Calu3 (cell line): ENCODE measurements around the gene ZDHHC22. TPM values are rescaled to one million over a fixed set of nuclear protein-coding genes. Genes with fewer than 3 reads are reported as not detected.

Experiments used
- BruUV-seq: library from RNA; stranded (reverse); fragments of 400-500 nt; replicated peaks from 2 replicates; lab custom pipeline; 2021; lab: Mats Ljungman, UMichigan
- CTCF ChIA-PET: fragments of 300-600 bp; sonication (Branson Sonifier 250); formaldehyde crosslinking; loops from one replicate; lab custom pipeline; 2022; ENCODE audit warnings: antibody characterized with exemption; lab: Charles Lee
- DNase-seq: peaks from one replicate; pipeline ENCODE4 v3.0.0; 2022
- H3K27ac Mint-ChIP-seq: one replicate; pipeline ENCODE4 v1.8.0; 2022; ENCODE audit warnings: mixed read lengths; ENCODE audit not compliant: unreplicated experiment
- H3K27me3 Mint-ChIP-seq: one replicate; pipeline ENCODE4 v1.8.0; 2022; ENCODE audit warnings: mixed read lengths; ENCODE audit not compliant: unreplicated experiment
- H3K36me3 Mint-ChIP-seq: one replicate; pipeline ENCODE4 v1.8.0; 2022; ENCODE audit warnings: mild to moderate bottlenecking, moderate library complexity, mixed read lengths; ENCODE audit not compliant: insufficient read depth, unreplicated experiment
- H3K4me1 Mint-ChIP-seq: one replicate; pipeline ENCODE4 v1.8.0; 2022; ENCODE audit warnings: mild to moderate bottlenecking, low read depth, mixed read lengths; ENCODE audit not compliant: unreplicated experiment
- H3K4me3 Mint-ChIP-seq: one replicate; pipeline ENCODE4 v1.8.0; 2022; ENCODE audit warnings: mild to moderate bottlenecking, low read depth, moderate library complexity, mixed read lengths; ENCODE audit not compliant: unreplicated experiment
- H3K9me3 Mint-ChIP-seq: one replicate; pipeline ENCODE4 v1.8.0; 2022; ENCODE audit warnings: low read depth, mixed read lengths; ENCODE audit not compliant: unreplicated experiment
- intact Hi-C: fragments of 100-400 bp; cut with micrococcal nuclease; formaldehyde crosslinking; loops from one replicate; pipeline ENCODE4 v1.10.0; 2022; ENCODE audit not compliant: unreplicated experiment
- total RNA-seq: library from RNA; stranded (reverse); gene quantifications from 2 replicates; pipeline ENCODE4 v1.2.3, GENCODE V29; 2022
- TF ChIP-seq, protein P1 (sequence below): fragments of 200-600 bp; IDR thresholded peaks from one replicate; pipeline ENCODE4 v1.8.0; 2022; ENCODE audit warnings: antibody characterized with exemption; ENCODE audit not compliant: unreplicated experiment

Gene ZDHHC22
- total RNA-seq, 1 experiment from 2014 or later = not detected

DNA sequence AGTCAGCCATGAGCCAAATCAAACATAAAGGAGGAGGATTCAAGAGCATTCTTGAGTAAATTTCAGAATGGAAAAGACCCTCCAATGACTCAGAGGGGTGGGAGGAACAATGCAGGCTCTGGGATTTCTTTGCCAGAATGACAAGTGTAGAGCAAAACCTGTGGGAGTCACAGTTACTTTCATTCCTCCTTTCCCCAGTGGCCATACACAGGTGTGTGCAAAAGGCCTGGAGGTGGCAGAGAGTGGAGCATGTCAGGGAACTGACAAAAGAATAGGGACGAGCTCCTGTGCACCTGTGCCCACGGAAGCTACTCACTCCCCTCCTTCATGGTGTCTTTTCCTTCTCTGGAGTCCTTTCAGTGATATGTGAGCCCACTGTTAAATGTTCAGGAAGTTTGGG, 52.9 kb downstream of the ZDHHC22 start:
- Mint-ChIP-seq H3K36me3 (peaks cover 8% of the 10 kb centered on the region), H3K27ac (peak overlapping the region; percentile 50)

DNA sequence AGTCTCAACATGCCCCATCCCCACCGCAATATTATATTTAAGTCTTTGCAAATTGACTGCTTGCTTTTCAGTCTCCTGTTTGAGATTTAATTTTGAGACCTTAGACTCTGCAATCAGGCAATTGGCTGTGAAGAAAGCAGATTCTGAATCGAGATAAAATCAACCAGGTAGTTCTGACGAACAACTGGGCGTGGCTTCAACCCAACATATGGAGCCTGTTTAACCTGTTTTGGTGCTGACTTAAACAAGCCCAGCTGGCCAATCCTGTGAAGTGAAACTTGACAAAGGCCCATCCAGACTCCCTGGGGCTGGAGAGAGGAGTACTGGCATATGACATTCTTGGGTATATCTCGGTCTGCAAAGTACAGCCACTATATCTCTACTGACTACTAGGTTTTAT, 53.4 kb downstream of the ZDHHC22 start:
- no TSS peak for BruUV-seq
- Mint-ChIP-seq H3K27ac (peak overlapping the region; percentile 50), H3K27me3 (no peaks in the 10 kb centered on the region), H3K4me1 (peaks cover 31% of the 10 kb centered on the region), H3K36me3 (peaks cover 8% of the 10 kb centered on the region), H3K4me3 (peak overlapping the region; percentile 3), H3K9me3 (no peaks in the 10 kb centered on the region)
- TF ChIP-seq, protein P1, sequence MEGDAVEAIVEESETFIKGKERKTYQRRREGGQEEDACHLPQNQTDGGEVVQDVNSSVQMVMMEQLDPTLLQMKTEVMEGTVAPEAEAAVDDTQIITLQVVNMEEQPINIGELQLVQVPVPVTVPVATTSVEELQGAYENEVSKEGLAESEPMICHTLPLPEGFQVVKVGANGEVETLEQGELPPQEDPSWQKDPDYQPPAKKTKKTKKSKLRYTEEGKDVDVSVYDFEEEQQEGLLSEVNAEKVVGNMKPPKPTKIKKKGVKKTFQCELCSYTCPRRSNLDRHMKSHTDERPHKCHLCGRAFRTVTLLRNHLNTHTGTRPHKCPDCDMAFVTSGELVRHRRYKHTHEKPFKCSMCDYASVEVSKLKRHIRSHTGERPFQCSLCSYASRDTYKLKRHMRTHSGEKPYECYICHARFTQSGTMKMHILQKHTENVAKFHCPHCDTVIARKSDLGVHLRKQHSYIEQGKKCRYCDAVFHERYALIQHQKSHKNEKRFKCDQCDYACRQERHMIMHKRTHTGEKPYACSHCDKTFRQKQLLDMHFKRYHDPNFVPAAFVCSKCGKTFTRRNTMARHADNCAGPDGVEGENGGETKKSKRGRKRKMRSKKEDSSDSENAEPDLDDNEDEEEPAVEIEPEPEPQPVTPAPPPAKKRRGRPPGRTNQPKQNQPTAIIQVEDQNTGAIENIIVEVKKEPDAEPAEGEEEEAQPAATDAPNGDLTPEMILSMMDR = no peak
- intact Hi-C loops = no loop called here
- CTCF ChIA-PET = interaction anchor here (0.8 to 0.9 kb wide), 2 partner anchors 36 to 38 kb away, joined by 3 read pairs; no protein-coding TSS in a partner anchor
- peak; percentile 81 for DNase-seq

More for the DNA sequence above, 52.9 kb downstream of the ZDHHC22 start:
- peaks cover 36% of the 10 kb centered on the region for H3K4me1 Mint-ChIP-seq
- peak overlapping the region; percentile 3 for H3K4me3 Mint-ChIP-seq
- CTCF ChIA-PET = interaction anchor here (0.8 to 0.9 kb wide), 2 partner anchors 35 to 38 kb away, joined by 3 read pairs; no protein-coding TSS in a partner anchor
- H3K9me3 Mint-ChIP-seq = no peaks in the 10 kb centered on the region
- TF ChIP-seq, protein P1 = no peak
- DNase-seq = no peak
- BruUV-seq = no TSS peak
- no peaks in the 10 kb centered on the region for H3K27me3 Mint-ChIP-seq
- intact Hi-C loops = no loop called here

DNA sequence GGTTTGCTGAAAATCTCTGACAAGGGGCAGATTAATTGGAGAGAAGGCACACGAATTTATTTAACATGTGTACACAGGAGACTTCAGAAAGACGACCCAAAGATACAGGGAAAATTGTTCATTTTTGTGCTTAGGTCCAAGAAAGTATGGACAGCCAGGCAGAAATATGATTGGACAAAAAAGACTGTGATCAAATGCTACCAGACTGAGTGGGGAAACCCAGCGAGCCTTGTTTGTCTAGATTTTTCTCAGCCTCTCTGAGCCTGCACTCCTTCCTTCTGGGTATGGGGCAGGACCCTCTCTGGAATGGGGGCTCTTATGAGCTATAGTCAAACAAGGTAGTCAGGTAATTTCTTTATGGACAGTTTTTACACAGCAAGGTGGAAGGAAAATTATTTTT, 54.0 kb downstream of the ZDHHC22 start:
- intact Hi-C loops = no loop called here
- Mint-ChIP-seq H3K9me3 (no peaks in the 10 kb centered on the region), H3K36me3 (peaks cover 8% of the 10 kb centered on the region), H3K4me3 (peak overlapping the region; percentile 3), H3K27ac (peak overlapping the region; percentile 50), H3K27me3 (no peaks in the 10 kb centered on the region), H3K4me1 (peaks cover 31% of the 10 kb centered on the region)
- TF ChIP-seq, protein P1 = no peak
- CTCF ChIA-PET = interaction anchor here (0.8 to 0.9 kb wide), 2 partner anchors 36 to 39 kb away, joined by 3 read pairs; no protein-coding TSS in a partner anchor
- no peak for DNase-seq
- no TSS peak for BruUV-seq

DNA sequence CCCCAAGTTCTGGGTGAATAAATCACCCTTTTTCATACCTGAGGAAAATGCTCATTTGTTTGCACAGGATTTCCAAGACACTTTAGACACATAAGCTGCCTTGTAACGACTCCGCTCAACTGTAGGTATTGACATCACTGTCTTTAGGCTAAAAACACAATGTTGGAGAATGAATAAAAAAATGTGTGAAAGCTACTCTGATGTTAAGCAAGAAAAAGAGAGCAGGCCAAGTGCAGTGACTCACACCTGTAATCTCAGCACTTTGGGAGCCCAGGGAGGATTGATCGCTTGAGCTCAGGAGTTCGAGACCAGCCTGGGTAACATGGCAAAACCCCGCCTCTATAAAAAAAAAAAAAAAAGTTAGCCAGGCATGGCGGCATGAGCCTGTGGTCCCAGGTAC, 54.6 kb downstream of the ZDHHC22 start:
- Mint-ChIP-seq H3K9me3 (no peaks in the 10 kb centered on the region), H3K27ac (peak overlapping the region; percentile 52), H3K4me1 (peaks cover 31% of the 10 kb centered on the region), H3K27me3 (no peaks in the 10 kb centered on the region), H3K36me3 (peaks cover 8% of the 10 kb centered on the region), H3K4me3 (no peak overlapping the region)
- CTCF ChIA-PET = interaction anchor here (0.6 to 2.0 kb wide), 5 partner anchors 16 to 211 kb away, joined by 3 to 12 read pairs (median 3); no protein-coding TSS in a partner anchor
- BruUV-seq = no TSS peak
- intact Hi-C loops = no loop called here
- no peak for DNase-seq
- TF ChIP-seq, protein P1 = no peak
